Suprapubic skin (tissue), 4 donors: ENCODE data around the gene LIPI. TPM values are rescaled to one million over a fixed set of nuclear protein-coding genes. Genes with fewer than 3 reads are reported as not detected.
"Not testable (repeated sequence)": the region's sequence is repeated elsewhere in the genome, so short reads cannot be mapped to it uniquely, and the experiment has no call there.

Experiments used
- DNase-seq, 2 donors: peaks; one replicate each; pipeline ENCODE4 v3.0.0-alpha.2; 2019; ENCODE audit warnings: low spot score in 2 of 2
- H3K27ac ChIP-seq: fragments of 200-600 bp; sonication (generic); one replicate; pipeline ENCODE4 v1.5.1; 2019
- H3K27me3 ChIP-seq: fragments of 200-600 bp; sonication (generic); one replicate; pipeline ENCODE4 v1.5.1; 2019
- H3K36me3 ChIP-seq: fragments of 200-600 bp; sonication (generic); one replicate; pipeline ENCODE4 v1.5.1; 2019
- H3K4me1 ChIP-seq: fragments of 200-600 bp; sonication (generic); one replicate; pipeline ENCODE4 v1.5.1; 2019
- H3K4me3 ChIP-seq: fragments of 200-600 bp; sonication (generic); one replicate; pipeline ENCODE4 v1.5.1; 2019; ENCODE audit warnings: mild to moderate bottlenecking
- H3K9me3 ChIP-seq: fragments of 200-600 bp; sonication (generic); one replicate; pipeline ENCODE4 v1.5.1; 2019
- EP300 ChIP-seq: sonication (generic); formaldehyde crosslinking; IDR thresholded peaks from one replicate; pipeline ENCODE4 v1.6.1; 2017; ENCODE audit warnings: antibody characterized with exemption
- POLR2A ChIP-seq, 2 donors: fragments of 450-650 bp; IDR thresholded peaks; one replicate each; pipeline ENCODE4 v1.6.1; 2017; ENCODE audit warnings: antibody characterized with exemption in 2 of 2, mild to moderate bottlenecking in 2 of 2, moderate library complexity in 2 of 2
- POLR2AphosphoS5 ChIP-seq, 3 donors: sonication (generic); formaldehyde crosslinking; IDR thresholded peaks; one replicate each; pipeline ENCODE4 v1.6.1; 2017; ENCODE audit warnings: antibody characterized with exemption in 3 of 3
- WGBS: methylation state at CpG from one replicate; pipeline ENCODE4 v1.1.5; 2018; 5-methylcytosine and 5-hydroxymethylcytosine counted together
- total RNA-seq, 4 donors: library from RNA; depleted of rRNA; stranded (reverse); fragments of >200 nt; gene quantifications; one replicate each; pipeline ENCODE4 v1.1.0, GENCODE V29; 2016
- TF ChIP-seq, protein P1 (sequence below), 2 donors: fragments of 200-600 bp in 1 of 2; fragments of 450-650 bp in 1 of 2; sonication (generic) in 1 of 2; IDR thresholded peaks; one replicate each; pipeline ENCODE4 v1.5.1; 2016 to 2019; ENCODE audit warnings: antibody characterized with exemption in 2 of 2, mild to moderate bottlenecking in 1 of 2, moderate library complexity in 1 of 2

LIPI gene
- total RNA-seq, 4 donors from 2014 or later, result not detected

DNA sequence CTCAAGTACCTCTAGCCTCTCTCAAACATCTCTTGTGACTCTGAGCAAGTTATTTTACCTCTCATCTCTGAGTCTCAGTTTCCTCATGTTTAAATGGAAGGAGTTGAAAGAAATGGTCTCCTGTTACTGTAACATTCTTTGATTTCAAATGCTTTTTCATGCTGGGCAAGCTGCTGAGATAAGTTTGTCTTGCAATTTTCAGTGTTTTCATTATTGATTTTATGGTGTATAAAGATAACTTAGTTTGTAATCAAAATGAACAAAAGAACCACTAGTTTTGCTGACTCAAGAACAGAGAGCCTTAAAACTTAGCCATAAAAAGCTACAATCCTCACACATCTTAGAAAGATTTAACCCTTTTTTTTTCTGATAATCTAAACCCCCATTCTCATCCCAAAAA, 4.5 kb downstream of the LIPI start:
- no peaks in the 10 kb centered on the region for H3K4me1 ChIP-seq
- H3K27me3 ChIP-seq, result no peaks in the 10 kb centered on the region
- no peaks in the 10 kb centered on the region for H3K9me3 ChIP-seq
- H3K27ac ChIP-seq, result no peak overlapping the region
- no peak overlapping the region for H3K4me3 ChIP-seq
- H3K36me3 ChIP-seq, result no peaks in the 10 kb centered on the region
- DNase-seq, result no peak
- no peak for TF ChIP-seq EP300
- TF ChIP-seq, protein P1, sequence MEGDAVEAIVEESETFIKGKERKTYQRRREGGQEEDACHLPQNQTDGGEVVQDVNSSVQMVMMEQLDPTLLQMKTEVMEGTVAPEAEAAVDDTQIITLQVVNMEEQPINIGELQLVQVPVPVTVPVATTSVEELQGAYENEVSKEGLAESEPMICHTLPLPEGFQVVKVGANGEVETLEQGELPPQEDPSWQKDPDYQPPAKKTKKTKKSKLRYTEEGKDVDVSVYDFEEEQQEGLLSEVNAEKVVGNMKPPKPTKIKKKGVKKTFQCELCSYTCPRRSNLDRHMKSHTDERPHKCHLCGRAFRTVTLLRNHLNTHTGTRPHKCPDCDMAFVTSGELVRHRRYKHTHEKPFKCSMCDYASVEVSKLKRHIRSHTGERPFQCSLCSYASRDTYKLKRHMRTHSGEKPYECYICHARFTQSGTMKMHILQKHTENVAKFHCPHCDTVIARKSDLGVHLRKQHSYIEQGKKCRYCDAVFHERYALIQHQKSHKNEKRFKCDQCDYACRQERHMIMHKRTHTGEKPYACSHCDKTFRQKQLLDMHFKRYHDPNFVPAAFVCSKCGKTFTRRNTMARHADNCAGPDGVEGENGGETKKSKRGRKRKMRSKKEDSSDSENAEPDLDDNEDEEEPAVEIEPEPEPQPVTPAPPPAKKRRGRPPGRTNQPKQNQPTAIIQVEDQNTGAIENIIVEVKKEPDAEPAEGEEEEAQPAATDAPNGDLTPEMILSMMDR (IDR thresholded peaks at IDR 0.05), result no peak
- no peak for TF ChIP-seq POLR2A (IDR thresholded peaks at IDR 0.05)
- no peak for TF ChIP-seq POLR2AphosphoS5 (IDR thresholded peaks at IDR 0.05)

DNA sequence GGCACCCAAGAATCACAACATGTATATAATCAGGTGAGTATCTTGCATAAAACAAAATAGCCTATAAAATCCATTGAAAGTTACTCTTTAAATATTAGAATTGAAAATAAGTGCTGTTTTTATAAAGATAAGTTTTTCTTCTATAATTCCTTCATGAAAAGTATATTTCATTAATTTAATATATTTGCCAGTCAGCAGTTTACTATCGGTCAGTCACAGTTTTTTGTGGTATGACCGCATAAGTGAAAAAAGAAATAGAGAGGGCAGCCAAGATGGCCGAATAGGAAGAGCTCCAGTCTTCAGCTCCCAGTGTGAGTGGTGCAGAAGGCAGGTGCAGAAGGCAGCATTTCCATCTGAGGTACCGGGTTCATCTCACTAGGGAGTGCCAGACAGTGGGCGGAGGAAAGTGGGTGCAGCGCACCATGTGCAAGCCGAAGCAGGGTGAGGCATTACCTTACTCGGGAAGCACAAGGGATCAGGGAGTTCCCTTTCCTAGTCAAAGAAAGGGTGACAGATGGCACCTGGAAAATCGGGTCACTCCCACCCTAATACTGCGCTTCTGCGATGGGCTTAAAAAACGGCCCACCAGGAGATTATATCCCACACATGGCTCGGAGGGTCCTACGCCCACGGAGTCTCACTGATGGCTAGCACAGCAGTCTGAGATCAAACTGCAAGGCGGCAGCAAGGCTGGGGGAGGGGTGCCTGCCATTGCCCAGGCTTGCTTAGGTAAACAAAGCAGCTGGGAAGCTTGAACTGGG, 44.1 kb downstream of the LIPI start:
- DNase-seq, H3K4me3 ChIP-seq, H3K36me3 ChIP-seq, H3K27me3 ChIP-seq, H3K9me3 ChIP-seq, H3K4me1 ChIP-seq, H3K27ac ChIP-seq: not testable (repeated sequence)
- WGBS, result 88% methylated on average over 16 of the region's 16 CpGs

DNA sequence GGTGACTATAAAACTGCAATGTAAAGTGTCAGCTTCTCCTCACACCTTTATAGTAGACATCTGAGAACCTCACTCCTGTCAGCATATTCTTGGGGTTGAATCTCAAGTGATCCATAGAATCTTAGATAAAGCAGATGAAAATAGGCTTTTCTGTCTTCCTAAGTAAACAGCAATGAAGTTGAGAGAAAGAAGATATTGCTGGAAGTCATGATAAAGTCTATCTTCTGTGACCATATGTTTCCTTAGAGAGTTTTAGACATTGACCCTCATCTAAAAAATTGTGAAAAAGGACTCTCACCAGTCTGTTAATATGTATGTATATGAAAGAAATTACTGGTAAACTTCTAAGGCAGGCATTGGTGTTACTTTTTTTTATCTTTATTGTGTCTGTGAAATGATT, 66.8 kb downstream of the LIPI start:
- Histone ChIP-seq H3K27me3 (no peaks in the 10 kb centered on the region), H3K27ac (no peak overlapping the region), H3K4me1 (no peaks in the 10 kb centered on the region), H3K9me3 (no peaks in the 10 kb centered on the region), H3K36me3 (no peaks in the 10 kb centered on the region), H3K4me3 (no peak overlapping the region)
- no peak for DNase-seq
- TF ChIP-seq POLR2A (IDR thresholded peaks at IDR 0.05) (no peak), EP300 (no peak), POLR2AphosphoS5 (IDR thresholded peaks at IDR 0.05) (no peak)
- TF ChIP-seq, protein P1 (IDR thresholded peaks at IDR 0.05), result no peak

DNA sequence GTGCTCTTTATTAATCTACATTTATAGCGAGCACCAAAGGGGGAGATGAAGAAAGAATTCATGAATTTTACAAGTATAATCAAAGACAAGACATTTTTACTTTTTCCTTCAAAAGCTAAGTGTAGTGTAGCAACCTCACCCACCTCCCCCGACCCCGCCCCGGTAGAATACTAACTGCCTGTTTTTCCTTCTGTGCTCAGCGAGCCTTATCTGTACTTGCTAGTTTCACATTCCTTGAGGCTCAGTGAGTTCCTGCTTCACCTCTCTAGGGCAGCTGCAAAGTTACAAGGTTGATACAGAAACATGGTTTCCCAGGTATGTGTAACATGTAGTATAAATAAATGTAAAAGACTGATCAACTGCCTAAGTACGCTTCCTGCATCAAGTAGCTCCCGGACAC, 86.5 kb downstream of the LIPI start:
- Histone ChIP-seq H3K27me3 (no peaks in the 10 kb centered on the region), H3K27ac (no peak overlapping the region), H3K4me3 (no peak overlapping the region), H3K4me1 (no peaks in the 10 kb centered on the region), H3K36me3 (no peaks in the 10 kb centered on the region), H3K9me3 (no peaks in the 10 kb centered on the region)
- TF ChIP-seq EP300 (no peak), POLR2AphosphoS5 (IDR thresholded peaks at IDR 0.05) (no peak), POLR2A (IDR thresholded peaks at IDR 0.05) (no peak)
- TF ChIP-seq, protein P1 (IDR thresholded peaks at IDR 0.05), result no peak
- WGBS, result 93% methylated on average over 7 of the region's 7 CpGs
- DNase-seq, result no peak

DNA sequence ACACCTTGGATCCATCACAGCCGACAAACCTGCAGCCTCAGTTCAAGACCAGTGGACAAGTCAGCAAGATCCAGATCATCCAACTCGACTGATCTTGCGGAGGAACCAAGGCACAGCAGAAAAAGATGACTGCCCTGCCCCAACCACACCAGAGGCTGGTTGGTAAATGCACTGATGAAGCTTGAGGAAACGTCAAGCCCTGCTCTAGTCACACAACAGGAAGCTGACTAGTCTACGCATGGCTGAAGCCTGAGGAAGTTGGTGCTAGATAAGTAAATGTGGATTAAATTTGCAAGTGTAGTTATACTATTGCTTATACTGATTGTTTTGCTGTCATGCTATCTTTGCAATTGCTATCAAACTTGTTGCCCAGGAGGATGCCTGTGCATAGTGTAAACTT, 89.0 kb downstream of the LIPI start:
- WGBS, result 90% methylated on average over 5 of the region's 5 CpGs
- DNase-seq, result no peak
- H3K4me1 ChIP-seq, result no peaks in the 10 kb centered on the region
- H3K27ac ChIP-seq, result no peak overlapping the region
- TF ChIP-seq, protein P1 (IDR thresholded peaks at IDR 0.05), result no peak
- TF ChIP-seq POLR2AphosphoS5 (IDR thresholded peaks at IDR 0.05), result no peak
- TF ChIP-seq POLR2A (IDR thresholded peaks at IDR 0.05), result no peak
- TF ChIP-seq EP300, result no peak
- no peaks in the 10 kb centered on the region for H3K36me3 ChIP-seq
- H3K27me3 ChIP-seq, result no peaks in the 10 kb centered on the region
- no peak overlapping the region for H3K4me3 ChIP-seq
- no peaks in the 10 kb centered on the region for H3K9me3 ChIP-seq
